Measurements from ENCODE around the gene NFE2L3.
"Not testable (repeated sequence)": the region's sequence is repeated elsewhere in the genome, so short reads cannot be mapped to it uniquely, and the experiment has no call there.

NFE2L3 gene

GRCh38 chr7:26147646-26148306 is 4.2 kb upstream of the NFE2L3 start:
- DNase-seq = not testable (repeated sequence)

- not testable (repeated sequence) for DNase-seq
Observed at GRCh38 chr7:26148307-26148700, 3.7 kb upstream of the NFE2L3 start.

DNA sequence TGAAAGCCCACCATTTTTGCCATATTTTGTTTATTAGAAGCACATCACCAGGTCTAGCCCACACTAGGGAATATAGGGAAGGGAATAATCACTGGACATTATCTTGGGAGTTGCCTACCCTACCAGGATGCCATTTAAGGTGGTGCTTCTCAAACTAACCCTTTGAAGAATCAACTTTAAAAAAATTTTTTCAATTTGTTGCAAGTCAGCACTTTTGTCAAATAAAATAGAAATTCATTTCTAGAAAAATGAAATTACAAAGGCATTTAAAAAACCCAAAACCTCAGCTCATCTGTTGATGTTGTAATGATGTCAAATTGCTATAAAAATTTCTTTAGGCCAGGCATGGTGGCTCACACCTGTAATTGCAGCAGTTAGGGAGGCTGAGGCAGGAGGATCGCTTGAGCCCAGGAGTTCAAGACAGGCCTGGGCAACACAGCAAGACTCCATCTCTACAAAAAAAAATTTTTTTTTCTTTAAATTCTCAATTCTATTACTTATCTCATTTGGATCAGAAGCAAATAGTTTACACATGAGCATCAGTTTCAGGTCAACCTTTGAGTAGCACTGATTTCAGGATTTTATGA is 2.5 kb upstream of the NFE2L3 start:
- DNase-seq = no peak

- no peak for DNase-seq
Observed at GRCh38 chr7:26151096-26151495, 902 bp upstream of the NFE2L3 start.

GRCh38 chr7:26151650-26151952 is 397 bp upstream of the NFE2L3 start:
- no peak for DNase-seq

DNA sequence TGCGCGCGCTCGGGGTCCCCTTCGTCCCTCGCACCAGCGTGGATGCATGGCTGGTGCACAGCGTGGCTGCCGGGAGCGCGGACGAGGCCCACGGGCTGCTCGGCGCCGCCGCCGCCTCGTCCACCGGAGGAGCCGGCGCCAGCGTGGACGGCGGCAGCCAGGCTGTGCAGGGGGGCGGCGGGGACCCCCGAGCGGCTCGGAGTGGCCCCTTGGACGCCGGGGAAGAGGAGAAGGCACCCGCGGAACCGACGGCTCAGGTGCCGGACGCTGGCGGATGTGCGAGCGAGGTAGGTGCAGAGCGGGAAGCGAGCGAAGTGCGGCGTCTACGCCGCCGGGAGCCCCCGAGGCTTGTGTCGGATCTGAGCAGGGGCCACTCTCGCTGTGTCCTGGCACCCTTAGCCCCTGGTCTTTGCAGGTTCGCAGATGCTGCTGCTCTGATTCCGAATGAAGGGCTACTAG is 813 bp downstream of the NFE2L3 start:
- DNase-seq = not testable (repeated sequence)

DNA sequence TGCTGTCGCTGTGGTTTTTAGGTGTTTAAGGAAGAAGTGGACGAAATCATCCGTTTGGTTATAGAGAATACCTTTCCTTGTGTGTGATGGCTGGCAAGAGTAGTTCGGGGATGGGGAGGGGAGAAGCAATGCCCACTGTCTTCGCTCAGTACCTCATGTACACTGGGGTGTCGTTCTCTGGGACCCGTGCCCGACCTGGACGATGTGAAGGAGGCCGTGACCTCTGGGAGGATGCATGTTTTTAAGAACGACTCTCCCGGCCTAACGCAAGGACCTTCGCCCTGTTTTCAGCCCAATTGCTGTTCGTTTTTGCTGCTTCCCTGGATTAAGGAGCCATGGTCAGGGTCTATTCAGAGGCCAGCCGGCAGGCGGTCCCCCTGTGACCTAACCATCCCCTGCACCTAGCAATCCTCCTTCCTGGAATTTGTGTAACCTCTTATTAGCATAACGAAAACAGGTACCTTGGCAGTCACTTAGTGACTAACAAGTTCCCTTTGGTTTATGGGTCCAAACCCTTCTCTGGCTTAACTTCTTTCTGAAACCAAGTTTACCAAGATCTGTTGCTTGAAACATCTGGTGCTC is 1.3 kb downstream of the NFE2L3 start:
- DNase-seq = no peak

DNA sequence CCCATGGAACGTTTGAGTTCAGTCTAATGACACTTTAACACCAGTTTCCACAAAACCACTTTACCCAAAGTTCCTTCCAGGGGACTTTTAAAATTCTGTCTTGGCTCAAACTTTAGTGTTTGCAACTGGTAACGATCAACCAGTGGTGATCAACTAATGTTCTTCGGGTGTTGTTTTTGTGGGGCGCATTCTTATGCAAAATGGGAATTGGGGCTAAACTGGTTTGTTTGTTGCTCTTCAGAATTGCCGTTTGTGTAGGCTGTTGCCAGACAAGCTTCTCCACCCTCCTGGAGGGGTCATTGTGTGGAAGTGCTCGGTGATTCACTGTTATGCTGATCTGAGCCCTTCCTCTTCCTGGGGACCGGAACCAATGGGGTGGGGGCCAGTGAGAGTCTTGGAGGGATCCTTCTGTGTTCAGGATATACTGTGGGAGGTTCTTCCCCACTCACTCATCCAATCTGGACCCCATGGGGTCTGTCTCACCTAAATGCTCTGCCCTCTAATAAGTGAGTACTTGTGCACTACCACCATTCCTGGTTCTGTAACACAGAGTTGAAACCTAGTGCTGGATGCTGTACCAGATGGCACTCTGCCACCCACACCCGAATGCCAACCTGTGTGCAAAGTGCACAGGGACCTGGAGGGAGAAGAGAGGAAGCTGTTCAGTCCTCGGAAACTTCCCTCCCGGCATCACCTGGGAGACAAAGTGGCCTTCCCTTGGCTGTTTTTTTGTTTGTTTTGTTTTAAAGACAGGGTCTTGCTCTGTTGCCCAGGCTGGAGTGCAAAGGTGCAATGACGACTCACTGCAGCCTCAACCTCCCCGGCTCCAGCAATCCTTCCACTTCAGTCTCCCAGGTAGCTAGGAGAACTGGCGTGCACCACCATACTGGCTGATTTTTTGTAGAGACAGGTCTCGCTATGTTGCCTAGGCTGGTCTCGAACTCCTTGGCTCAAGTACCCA is 2.1 kb downstream of the NFE2L3 start:
- peak; percentile 52 for DNase-seq

- DNase-seq = no peak
Observed at GRCh38 chr7:26155531-26156375, 3.8 kb downstream of the NFE2L3 start.

DNA sequence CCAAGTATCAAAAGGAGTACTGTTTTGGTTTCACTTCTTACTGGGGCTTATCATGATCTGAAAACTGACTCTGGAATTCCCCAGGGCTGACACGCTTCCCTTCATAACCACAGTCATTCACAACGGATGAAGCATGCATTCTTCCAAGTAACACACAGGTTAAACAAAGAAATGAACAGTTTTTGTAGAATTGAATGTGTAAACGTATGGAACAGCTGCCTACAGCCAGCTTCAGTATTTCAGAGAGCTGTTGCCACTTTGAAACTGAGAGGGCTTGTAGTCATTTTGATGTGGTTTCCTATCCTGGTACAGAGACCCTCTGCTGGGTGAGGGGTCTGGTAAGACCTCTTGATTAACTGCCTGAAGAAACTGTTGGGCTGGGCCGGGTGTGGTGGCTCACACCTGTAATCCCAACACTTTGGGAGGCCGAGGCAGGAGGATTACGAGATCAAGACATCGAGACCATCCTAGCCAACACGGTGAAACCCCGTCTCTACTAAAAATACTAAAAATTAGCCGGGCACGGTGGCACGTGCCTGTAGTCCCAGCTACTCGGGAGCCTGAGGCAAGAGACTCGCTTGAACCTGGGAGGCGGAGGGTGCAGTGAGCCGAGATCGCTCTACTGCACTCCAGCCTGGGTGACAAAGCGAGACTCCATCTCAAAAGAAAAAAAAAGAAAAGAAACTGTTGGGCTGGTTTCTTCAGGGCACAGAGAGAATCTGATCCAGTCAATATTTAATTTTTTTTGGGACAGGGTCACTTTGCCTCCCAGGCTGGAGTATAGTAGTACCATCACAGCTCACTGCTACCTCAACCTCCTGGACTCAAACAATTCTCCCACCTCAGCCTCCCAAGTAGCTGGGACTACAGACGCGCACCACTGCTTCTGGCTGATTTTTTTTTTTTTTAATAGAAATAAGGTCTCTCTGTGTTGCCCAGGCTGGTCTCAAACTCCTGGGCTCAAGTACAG is 4.7 kb downstream of the NFE2L3 start:
- DNase-seq = peak; percentile 88

GRCh38 chr7:26157520-26158105 is 5.6 kb downstream of the NFE2L3 start:
- no peak for DNase-seq

- DNase-seq = no peak
Observed at GRCh38 chr7:26159243-26159642, 7.2 kb downstream of the NFE2L3 start.

DNA sequence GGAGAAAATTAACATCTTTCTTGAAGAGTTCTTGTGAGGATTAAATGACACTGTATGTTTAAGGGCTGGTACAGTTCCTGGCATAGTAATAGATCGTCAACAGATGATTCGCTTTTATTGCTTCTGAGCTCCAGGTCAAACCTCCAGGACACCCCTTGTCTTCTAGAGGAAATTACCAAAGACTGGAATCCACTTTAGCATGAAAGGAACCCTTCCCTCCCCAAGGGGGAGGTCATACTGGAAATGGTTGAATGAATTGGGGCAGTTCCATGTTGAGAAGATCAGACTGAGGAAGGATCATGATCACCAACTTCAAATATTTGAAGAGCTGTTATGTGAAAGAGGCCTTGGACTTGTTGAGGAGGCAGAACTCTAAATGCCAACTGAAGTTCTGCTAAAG is 8.9 kb downstream of the NFE2L3 start:
- no peak for DNase-seq

- DNase-seq = no peak
Observed at GRCh38 chr7:26162431-26162830, 10.4 kb downstream of the NFE2L3 start.

- DNase-seq = not testable (repeated sequence)
Observed at GRCh38 chr7:26163804-26164203, 11.8 kb downstream of the NFE2L3 start.

- no peak for DNase-seq
Observed at GRCh38 chr7:26165950-26166683, 14.1 kb downstream of the NFE2L3 start.

- DNase-seq = no peak
Observed at GRCh38 chr7:26166684-26167266, 14.8 kb downstream of the NFE2L3 start.

- DNase-seq = peak; percentile 73
Observed at GRCh38 chr7:26167303-26167934, 15.4 kb downstream of the NFE2L3 start.

DNA sequence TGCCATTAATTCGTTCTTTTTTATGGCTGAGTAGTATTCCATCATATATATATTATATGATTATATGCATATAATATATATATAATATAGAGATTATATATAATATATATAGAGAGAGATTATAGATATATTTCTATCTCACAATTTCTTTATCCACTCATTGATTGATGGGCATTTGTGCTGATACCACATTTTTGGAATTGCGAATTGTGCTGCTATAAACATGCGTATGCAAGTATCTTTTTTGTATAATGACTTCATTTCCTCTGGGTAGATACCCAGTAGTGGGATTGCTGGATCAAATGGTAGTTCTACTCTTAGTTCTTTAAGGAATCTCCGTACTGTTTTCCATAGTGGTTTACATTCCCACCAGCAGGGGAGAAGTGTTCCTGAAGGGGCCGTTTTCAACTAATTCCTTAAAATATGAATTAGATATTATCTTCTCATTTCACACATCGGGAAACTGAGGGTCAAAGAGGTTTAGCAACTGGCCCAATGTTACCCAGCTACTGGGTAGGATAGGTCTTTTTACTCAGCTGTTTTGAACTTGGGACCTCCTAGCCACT is 16.5 kb downstream of the NFE2L3 start:
- no peak for DNase-seq
